ENCODE measurements around the gene CHST7.
"Not testable (repeated sequence)": the region's sequence is repeated elsewhere in the genome, so short reads cannot be mapped to it uniquely, and the experiment has no call there.

GRCh38 chrX:46544527-46544926 lies 29.0 kb upstream of the CHST7 start:
- TF ChIP-seq CTCF (conservative IDR thresholded peaks at IDR 0.05; ENCODE audit: low read depth, low read length); EZH2 (IDR thresholded peaks at IDR 0.05; ENCODE audit: low read length, unreplicated experiment); EZH2phosphoT487 (IDR thresholded peaks at IDR 0.05; ENCODE audit: borderline replicate concordance, low read length): not testable (repeated sequence)

Data from PC-3 (cell line).